Measurements from ENCODE around the gene ARHGAP35. TPM values are rescaled to one million over a fixed set of nuclear protein-coding genes. Genes with fewer than 3 reads are reported as not detected.

The ARHGAP35 gene
- total RNA-seq, 1 experiment from 2014 or later, result 29.3 TPM

DNA sequence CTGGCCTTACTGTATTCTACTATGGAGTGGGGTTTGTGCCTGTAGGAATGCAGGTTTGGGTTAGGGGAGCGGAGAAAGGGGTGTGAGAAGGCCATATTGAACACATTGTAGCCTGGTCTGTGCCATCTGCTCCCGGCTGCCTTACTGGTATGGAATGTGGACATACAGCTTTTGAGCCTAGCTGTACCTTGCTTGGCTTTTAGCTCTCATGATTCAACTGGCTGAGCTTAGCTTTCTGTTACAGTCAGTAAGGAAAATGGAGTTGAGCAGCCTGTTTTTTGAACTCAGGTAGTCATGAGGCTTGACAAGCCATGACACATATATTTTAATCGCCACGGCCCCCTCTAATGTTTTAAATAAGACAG is 41.6 kb downstream of the ARHGAP35 start:
- no peak for DNase-seq (ENCODE audit: low read depth)

DNA sequence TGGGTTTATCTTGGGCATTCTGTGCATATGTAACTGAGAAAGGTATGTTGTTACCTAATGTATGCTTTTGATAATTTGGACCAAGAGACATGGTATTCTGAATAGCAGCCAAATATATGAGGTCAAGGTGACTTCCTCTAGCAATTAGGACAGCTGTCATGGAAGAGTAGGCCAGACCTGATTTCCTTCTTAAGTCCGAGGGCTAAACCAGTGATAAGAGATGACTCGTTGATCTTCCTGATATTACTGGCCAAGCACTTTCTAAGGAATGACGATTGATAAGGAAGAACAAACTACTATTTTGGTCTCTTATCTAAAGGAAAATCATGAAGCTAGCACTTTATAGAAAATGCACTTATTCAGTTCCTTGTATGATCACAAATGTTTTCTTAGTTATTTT is 42.7 kb downstream of the ARHGAP35 start:
- DNase-seq (ENCODE audit: low read depth), result no peak

- no peak for DNase-seq (ENCODE audit: low read depth)
Observed at GRCh38 chr19:46904114-46905060, 43.6 kb downstream of the ARHGAP35 start.

- DNase-seq (ENCODE audit: low read depth), result no peak
Observed at GRCh38 chr19:46906221-46906620, 45.4 kb downstream of the ARHGAP35 start.

DNA sequence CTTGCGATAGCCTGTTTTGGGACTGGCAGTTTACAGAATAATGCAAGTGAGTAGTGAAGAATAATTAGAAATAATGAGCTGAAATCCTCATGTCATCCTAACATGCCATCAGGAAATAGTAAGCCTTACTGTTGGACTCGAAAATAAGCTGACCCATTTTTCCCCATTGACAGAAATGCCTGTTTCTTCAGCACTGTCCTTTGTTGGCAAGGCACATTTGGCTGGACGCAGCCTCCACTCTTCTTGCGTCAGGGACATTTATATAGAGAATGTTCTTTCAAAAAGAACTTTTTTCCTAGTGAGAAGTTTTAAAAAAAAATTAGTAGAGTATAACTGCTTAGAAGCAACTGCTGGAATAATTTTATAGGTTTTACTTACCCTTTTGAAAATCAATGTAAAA is 47.1 kb downstream of the ARHGAP35 start:
- DNase-seq (ENCODE audit: low read depth), result no peak

DNA sequence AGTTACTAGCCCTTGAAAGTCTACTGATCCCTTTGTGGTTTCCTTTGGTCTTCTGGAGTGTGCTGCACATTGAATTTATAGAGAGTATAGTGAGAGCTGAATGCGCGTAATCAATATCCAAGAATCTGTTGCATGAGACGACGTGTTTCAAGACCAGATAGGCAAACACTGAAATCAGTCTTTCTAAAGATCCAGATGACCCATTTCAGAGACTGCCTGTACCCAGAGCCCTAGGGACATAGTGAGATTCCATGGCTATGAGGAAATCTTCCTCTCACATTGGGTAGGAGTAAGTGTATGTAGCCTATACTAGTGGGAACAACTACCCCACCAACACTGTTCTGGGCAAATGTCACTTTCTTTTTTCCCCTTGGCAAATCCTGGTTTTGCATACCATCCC is 48.6 kb downstream of the ARHGAP35 start:
- no peak for DNase-seq (ENCODE audit: low read depth)

Other genes starting within 250 kb of the ARHGAP35 start
- not detected in 2 replicates for gene PTGIR, start 235.9 kb upstream of the ARHGAP35 start, total RNA-seq (2014; rRNA removed)
- not detected in 2 replicates for gene GNG8, start 224.8 kb upstream of the ARHGAP35 start, total RNA-seq (2014; rRNA removed)
- gene DACT3, start 199.8 kb upstream of the ARHGAP35 start, total RNA-seq (2014; rRNA removed), result 1.7 and 1.8 TPM in 2 replicates
- gene PRKD2, start 143.9 kb upstream of the ARHGAP35 start, total RNA-seq (2014; rRNA removed), result 17.3 and 25.2 TPM in 2 replicates
- 29.7 and 33.8 TPM in 2 replicates for gene FKRP, start 114.9 kb upstream of the ARHGAP35 start, total RNA-seq (2014; rRNA removed)
- gene STRN4, start 114.5 kb upstream of the ARHGAP35 start, total RNA-seq (2014; rRNA removed), result 78.1 and 83.9 TPM in 2 replicates
- 68.0 and 77.1 TPM in 2 replicates for gene SLC1A5, start 72.4 kb upstream of the ARHGAP35 start, total RNA-seq (2014; rRNA removed)
- gene AP2S1, start 10.2 kb upstream of the ARHGAP35 start, total RNA-seq (2014; rRNA removed), result 160 and 175 TPM in 2 replicates
- 1.0 and 1.9 TPM in 2 replicates for gene NPAS1, start 158.8 kb downstream of the ARHGAP35 start, total RNA-seq (2014; rRNA removed)
- 62.9 and 76.3 TPM in 2 replicates for gene TMEM160, start 187.6 kb downstream of the ARHGAP35 start, total RNA-seq (2014; rRNA removed)